CD4-positive, alpha-beta T cell (primary cell): ENCODE results near the gene PAAF1. TPM values are rescaled to one million over a fixed set of nuclear protein-coding genes. Genes with fewer than 3 reads are reported as not detected.

Experiments
- total RNA-seq, 174 experiments: library from RNA in 2 of 174; stranded (reverse) in 2 of 174; gene quantifications; one replicate each; pipeline ENCODE4 v1.2.3 and lab custom pipeline; 2021 to 2026

PAAF1 gene
- total RNA-seq, 2 experiments from 2014 or later = 6.2 to 7.6 TPM

Other genes with a start within 250 kb of the PAAF1 start
- 10 to 100 TPM; 30.8 to 34.6 TPM for gene PLEKHB1, start 230.4 kb upstream of the PAAF1 start, total RNA-seq
- gene RAB6A, start 115.9 kb upstream of the PAAF1 start, total RNA-seq = 10 to 100 TPM; 42.6 to 49.3 TPM
- gene MRPL48, start 89.1 kb upstream of the PAAF1 start, total RNA-seq = 10 to 100 TPM in 1 of 2 experiments, 1 to 10 TPM in 1; 9.5 to 10.1 TPM
- gene COA4, start 153 bp upstream of the PAAF1 start, total RNA-seq = 10 to 100 TPM; 20.7 to 23.9 TPM
- gene DNAJB13, start 74.0 kb downstream of the PAAF1 start, total RNA-seq = not detected
- gene UCP2, start 105.8 kb downstream of the PAAF1 start, total RNA-seq = 100 to 1,000 TPM; 467 to 468 TPM
- gene UCP3, start 132.1 kb downstream of the PAAF1 start, total RNA-seq = 1 to 10 TPM; 3.0 to 3.7 TPM